Motor neuron (in vitro differentiated cells): ENCODE results near the gene UMOD. TPM values are rescaled to one million over a fixed set of nuclear protein-coding genes. Genes with fewer than 3 reads are reported as not detected.

Source experiments
- ATAC-seq, 8 experiments: fragments of 200-7000 bp; cut with Tn5 transposase; replicated peaks in 6 of 8; 2 replicates each; pipeline ENCODE4 v1.8.0; 2021; ENCODE audit warnings: mild to moderate bottlenecking in 8 of 8, moderate library complexity in 8 of 8
- H3K27ac ChIP-seq, 2 donors: fragments of 250-450 bp; sonication (Bioruptor Pico); 2 replicates each; pipeline ENCODE4 v1.9.0; 2021; ENCODE audit warnings: antibody characterized with exemption in 2 of 2, mild to moderate bottlenecking in 2 of 2, moderate library complexity in 1 of 2
- H3K4me1 ChIP-seq, 2 donors: fragments of 250-450 bp; sonication (Bioruptor Pico); replicated peaks in 1 of 2; 2 replicates each; pipeline ENCODE4 v1.6.1; 2021; ENCODE audit warnings: antibody characterized with exemption in 2 of 2, mild to moderate bottlenecking in 2 of 2, moderate library complexity in 1 of 2
- H3K4me3 ChIP-seq, 5 donors: fragments of 250-450 bp; sonication (Bioruptor Pico); 2 replicates each; pipeline ENCODE4 v1.9.0; 2021; ENCODE audit warnings: antibody characterized with exemption in 5 of 5, mild to moderate bottlenecking in 5 of 5, moderate library complexity in 4 of 5
- WGBS, 10 experiments: fragments of 450-650 bp; shearing (Covaris generic); methylation state at CpG; one replicate each; pipeline ENCODE4 v1.0.0; 2022; 5-methylcytosine and 5-hydroxymethylcytosine counted together
- in situ Hi-C, 9 experiments: fragments of 400-800 bp; cut with MboI; loops; one replicate each; pipeline ENCODE4 v1.15.0; 2021; ENCODE audit warnings: low sequenced_read_pairs in 9 of 9, low pct_unique_long_range_greater_than_20kb in 2 of 9; ENCODE audit not compliant: unreplicated experiment in 9 of 9
- total RNA-seq, 8 experiments: library from RNA; unstranded; fragments of 300-600 nt; gene quantifications; 2 replicates each; pipeline versions ENCODE4 v1.2.3 to v1.2.4, GENCODE V29; 2022

Gene UMOD
- total RNA-seq, 8 experiments from 2014 or later: not detected

DNA sequence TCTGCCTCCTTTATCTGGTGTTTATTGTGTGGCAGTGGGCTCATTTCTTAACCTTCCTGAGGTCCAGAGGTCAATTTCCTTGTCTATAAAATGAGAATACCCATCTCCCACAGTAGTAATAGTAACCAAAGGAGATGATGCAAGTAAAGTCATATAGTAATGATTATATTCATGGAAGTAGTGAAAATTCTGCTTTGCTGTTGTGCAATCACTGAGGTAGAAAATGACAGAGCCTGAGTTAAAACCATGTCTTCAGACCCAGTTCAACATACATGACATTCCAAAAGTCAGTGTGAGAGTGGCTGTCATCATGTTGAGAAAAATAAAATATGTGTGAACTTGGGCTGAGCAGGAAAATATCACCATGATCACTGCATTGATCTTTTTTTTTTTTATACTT, 864 bp upstream of the UMOD start:
- peaks cover 0 to 3% of the 10 kb centered on the region in 2 donors for H3K4me1 ChIP-seq
- in situ Hi-C loops: no loop called here
- no peak overlapping the region for H3K4me3 ChIP-seq
- H3K27ac ChIP-seq: no peak overlapping the region
- no peak for ATAC-seq

DNA sequence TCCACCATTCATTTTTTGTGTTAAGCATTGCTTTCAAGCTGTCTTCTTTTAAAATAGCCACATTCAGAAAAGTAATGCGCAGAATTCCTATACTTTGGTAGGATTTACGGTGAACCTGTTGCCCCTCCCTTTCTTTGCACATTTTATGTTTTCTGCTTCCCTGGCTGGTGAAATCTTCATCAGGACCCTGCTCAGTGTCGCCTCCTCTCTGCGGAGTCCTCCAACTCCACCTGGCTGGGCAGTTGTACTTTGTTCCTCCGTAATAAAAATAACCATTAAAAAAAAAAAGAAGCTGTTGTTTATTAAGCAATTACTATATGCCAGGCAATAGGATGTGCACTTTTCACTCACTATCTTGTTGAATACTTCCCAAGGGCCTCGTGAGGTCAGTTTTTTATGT, 2.9 kb downstream of the UMOD start:
- WGBS, 10 experiments: 0 to 100% (median 74%) methylated on average over 1 to 6 of the region's 6 CpGs; no CpG with 5 or more reads in 1 of the 10 experiments
- in situ Hi-C loops: no loop called here

DNA sequence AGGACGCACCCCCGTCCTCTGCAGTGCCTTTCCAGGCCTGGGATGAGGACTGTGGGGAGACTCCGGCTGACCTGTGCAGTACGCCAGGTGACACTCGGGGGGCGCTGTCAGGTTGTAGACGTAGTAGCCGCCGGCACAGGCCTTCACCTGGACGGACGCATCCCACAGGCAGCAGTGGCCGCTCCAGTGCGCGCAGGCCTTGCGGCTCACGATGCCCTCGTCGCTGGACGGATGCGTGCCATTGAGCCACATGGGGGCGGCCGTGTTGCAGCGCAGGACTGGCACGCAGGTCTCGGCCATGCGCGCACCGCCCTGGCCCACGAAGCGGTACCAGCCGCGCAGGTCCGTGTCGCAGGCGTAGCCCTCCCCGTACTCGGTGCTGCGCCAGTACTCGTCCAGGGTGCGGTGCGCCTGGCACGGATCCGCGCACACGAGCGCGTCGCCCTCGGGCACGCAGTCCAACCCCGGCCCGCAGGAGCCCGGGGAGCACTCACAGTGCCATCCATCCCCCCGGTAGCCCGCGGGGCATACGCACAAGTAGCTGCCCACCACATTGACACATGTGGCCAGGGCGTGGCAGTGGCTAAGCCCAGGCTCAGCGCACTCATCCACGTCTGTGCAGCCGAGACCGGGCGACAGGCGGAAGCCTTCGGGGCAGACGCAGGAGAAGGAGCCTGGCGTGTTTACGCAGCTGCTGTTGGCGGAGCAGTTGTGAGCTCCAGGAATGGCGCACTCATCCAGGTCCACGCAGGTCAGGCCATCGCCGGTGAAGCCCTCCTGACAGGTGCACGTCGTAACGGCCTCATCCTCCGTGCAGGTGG, 3.9 kb downstream of the UMOD start:
- in situ Hi-C loops: no loop called here
- no peak overlapping the region for H3K27ac ChIP-seq
- H3K4me3 ChIP-seq: no peak overlapping the region
- peaks cover 0 to 3% of the 10 kb centered on the region in 2 donors for H3K4me1 ChIP-seq
- WGBS, 10 experiments: 20 to 96% (median 55%) methylated on average over 1 to 19 of the region's 77 CpGs; no CpG with 5 or more reads in 3 of the 10 experiments
- no peak for ATAC-seq

More for the DNA sequence above, 2.9 kb downstream of the UMOD start:
- H3K4me3 ChIP-seq: no peak overlapping the region
- H3K4me1 ChIP-seq: peaks cover 0 to 3% of the 10 kb centered on the region in 2 donors
- no peak overlapping the region for H3K27ac ChIP-seq
- ATAC-seq: no peak

DNA sequence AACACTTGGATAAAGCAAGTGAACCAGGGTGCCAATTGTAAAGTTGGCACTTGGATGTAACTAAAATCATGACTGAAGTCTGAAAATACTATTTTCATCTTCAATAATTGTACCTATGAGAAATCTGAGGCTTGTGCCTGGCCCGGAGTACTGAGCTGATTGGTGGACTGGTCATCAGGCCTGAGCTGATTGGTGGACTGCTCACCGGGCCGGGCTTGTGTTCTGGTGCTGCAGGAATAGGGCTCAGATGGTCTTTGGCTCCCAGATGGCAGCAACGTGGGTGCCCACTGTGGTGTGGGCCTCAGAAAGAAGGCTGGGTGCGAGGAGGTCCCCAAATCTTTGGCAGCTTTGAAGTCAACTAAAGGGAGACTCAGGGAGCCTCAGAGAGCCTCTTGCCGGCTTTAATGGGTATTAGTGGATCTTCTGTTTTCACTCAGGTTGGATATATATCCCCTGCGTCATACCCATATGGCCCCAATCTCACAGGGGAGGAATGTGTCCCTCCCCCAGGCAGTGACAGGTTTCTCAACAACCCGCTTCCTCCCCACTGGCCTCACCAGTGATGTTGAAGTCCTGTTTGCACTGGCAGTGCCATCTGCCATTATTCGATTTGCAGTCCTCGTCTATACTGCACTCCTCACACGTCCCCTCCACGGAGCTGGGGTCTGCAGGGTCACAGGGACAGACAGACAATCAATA, 4.7 kb downstream of the UMOD start:
- in situ Hi-C loops: no loop called here
- no peak overlapping the region for H3K4me3 ChIP-seq
- H3K4me1 ChIP-seq: peaks cover 0 to 1% of the 10 kb centered on the region in 2 donors
- 28 to 100% (median 60%) methylated on average over 1 to 9 of the region's 12 CpGs; no CpG with 5 or more reads in 4 of the 10 experiments for WGBS, 10 experiments
- ATAC-seq: no peak
- H3K27ac ChIP-seq: no peak overlapping the region

DNA sequence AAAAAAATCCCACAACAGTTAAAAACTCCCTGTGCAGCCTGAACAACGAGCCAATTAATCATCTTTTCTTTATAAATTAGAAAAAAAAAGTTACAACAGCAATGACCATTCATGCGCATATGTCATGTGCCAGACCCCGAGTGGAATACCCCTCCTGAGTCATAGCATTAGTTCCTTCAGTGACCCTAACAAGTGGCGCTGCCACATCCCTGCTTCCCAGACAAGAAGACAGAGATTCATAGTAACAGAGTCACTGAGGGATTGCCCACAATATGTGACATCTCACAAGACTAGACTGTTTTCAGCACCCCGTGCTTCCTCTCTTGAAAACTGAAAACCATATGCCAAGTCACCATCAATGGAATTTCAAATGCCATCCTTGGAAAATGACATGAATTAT, 7.9 kb downstream of the UMOD start:
- no peak for ATAC-seq
- Histone ChIP-seq H3K27ac (no peak overlapping the region), H3K4me1 (no peaks in the 10 kb centered on the region), H3K4me3 (no peak overlapping the region)
- 17 to 100% (median 57%) methylated on average over 1 to 5 of the region's 5 CpGs; no CpG with 5 or more reads in 1 of the 10 experiments for WGBS, 10 experiments
- in situ Hi-C loops: no loop called here

DNA sequence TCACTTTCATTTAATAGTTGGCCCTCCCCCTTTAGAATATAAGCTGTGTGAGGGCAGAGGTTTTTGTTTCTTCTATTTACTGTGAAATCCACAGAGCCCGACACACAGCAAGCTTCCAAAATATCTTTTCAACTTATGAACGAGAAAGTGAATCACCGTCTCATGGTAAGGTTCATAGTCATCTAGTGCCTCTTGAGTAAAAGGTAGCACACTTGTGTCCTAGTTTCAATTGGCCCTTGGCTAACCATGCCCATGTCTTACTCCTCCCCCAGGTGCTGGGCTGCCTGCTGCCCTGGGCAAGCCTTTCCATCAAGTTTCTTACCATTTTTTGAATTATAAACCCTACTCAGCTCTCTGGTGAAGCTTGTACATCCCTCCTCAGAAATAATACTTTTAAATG, 12.8 kb downstream of the UMOD start:
- WGBS, 10 experiments: 0 to 93% (median 78%) methylated on average over 1 to 3 of the region's 3 CpGs
- no peak overlapping the region for H3K27ac ChIP-seq
- no peaks in the 10 kb centered on the region for H3K4me1 ChIP-seq
- H3K4me3 ChIP-seq: no peak overlapping the region
- in situ Hi-C loops: loop anchor here in 1 of 9 experiments (10.0 kb wide), 1 partner anchor 55 kb away; no protein-coding TSS in a partner anchor
- ATAC-seq: no peak

DNA sequence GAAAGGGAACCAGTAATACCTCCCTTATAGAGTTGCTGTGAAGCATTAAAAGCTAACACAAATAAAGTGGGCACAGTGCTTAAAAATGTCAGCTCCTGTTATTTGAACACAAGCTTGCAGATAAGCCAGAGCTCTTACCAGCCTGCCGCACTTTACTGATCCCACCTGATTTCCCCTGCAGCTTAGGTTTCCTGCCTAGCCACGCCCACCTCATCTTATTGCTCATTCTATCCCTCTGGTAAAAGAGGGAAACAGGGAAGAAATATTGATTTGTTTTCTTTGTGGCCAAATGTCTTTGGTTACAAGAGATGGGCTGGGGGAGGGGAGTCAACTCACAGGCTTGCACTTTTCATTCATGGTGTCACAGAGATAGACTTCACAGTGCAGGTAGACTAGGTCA, 15.6 kb downstream of the UMOD start:
- Histone ChIP-seq H3K27ac (no peak overlapping the region), H3K4me3 (no peak overlapping the region), H3K4me1 (no peaks in the 10 kb centered on the region)
- WGBS, 10 experiments: 0 to 92% (median 65%) methylated on average over 1 to 2 of the region's 2 CpGs; no CpG with 5 or more reads in 4 of the 10 experiments
- in situ Hi-C loops: loop anchor here in 1 of 9 experiments (10.0 kb wide), 1 partner anchor 58 kb away; no protein-coding TSS in a partner anchor
- no peak for ATAC-seq

DNA sequence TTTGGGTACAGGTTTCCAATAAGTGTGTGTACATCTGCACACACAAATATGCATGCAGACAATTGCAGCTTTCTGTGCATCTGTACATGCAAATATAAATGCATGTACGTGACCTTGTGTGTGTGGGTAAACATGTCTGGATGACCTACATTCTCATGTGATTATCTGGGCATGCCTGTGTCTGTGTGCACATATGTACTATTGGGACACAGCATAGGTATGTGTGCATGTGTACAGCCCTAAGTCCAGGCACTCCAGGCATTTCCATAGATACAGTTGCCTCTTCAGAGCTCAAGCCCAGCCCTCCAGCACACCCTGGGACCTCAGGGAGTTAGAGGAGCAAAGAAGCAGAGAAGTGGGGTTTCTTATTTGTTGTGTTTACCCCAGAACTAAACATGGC, 18.1 kb downstream of the UMOD start:
- in situ Hi-C loops: loop anchor here in 1 of 9 experiments (10.0 kb wide), 1 partner anchor 60 kb away; no protein-coding TSS in a partner anchor
- no peak for ATAC-seq
- no peak overlapping the region for H3K4me3 ChIP-seq
- no peak overlapping the region for H3K27ac ChIP-seq
- H3K4me1 ChIP-seq: no peaks in the 10 kb centered on the region
- 0 to 100% (median 90%) methylated on average over 1 of the region's 1 CpG; no CpG with 5 or more reads in 6 of the 10 experiments for WGBS, 10 experiments

DNA sequence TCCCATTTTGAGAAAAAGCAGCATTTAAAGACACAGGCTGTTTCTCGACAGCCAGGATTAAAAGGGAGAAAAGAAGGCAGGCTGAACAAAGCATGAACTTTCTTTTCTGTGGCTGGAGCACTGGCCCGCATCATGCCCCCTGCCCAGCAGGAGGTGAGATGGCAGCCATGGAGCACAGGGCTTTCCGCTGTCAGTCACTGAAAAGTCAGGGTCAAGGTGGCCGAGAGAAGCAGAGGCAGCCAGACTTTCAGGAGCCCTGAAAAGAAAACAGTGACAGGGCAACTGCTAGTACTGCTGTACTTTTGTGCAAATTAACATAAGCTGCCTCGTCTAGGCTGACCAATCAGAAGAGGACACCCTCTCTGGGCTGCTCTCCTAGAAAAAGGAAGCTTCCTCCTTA, 19.4 kb downstream of the UMOD start:
- in situ Hi-C loops: loop anchor here in 1 of 9 experiments (10.0 kb wide), 1 partner anchor 62 kb away; no protein-coding TSS in a partner anchor
- Histone ChIP-seq H3K4me1 (no peaks in the 10 kb centered on the region), H3K27ac (no peak overlapping the region), H3K4me3 (no peak overlapping the region)
- 10 to 80% (median 55%) methylated on average over 1 to 3 of the region's 5 CpGs; no CpG with 5 or more reads in 2 of the 10 experiments for WGBS, 10 experiments
- no peak for ATAC-seq

DNA sequence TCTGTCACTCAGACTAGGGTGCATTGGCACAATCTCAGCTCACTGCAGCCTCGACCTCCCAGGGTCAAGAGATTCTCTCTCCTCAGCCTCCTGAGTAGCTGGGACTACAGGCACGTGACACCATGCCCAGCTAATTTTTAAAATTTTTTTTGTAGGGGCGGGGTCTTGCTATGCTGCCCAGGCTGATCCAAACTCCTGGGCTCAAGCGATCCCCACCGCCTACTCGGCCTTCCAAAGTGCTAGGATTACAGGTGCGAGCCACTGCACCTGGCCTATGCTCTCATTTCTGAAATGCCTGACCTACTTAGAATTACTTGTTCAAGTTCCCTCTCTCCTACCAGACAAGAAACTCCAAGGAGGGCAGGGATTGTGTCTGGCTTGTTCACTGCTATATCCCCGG, 20.1 kb downstream of the UMOD start:
- Histone ChIP-seq H3K4me1 (no peaks in the 10 kb centered on the region), H3K27ac (no peak overlapping the region), H3K4me3 (no peak overlapping the region)
- WGBS, 10 experiments: 0 to 96% (median 40%) methylated on average over 1 to 7 of the region's 8 CpGs; no CpG with 5 or more reads in 3 of the 10 experiments
- in situ Hi-C loops: loop anchor here in 1 of 9 experiments (10.0 kb wide), 1 partner anchor 62 kb away; no protein-coding TSS in a partner anchor
- no peak for ATAC-seq

DNA sequence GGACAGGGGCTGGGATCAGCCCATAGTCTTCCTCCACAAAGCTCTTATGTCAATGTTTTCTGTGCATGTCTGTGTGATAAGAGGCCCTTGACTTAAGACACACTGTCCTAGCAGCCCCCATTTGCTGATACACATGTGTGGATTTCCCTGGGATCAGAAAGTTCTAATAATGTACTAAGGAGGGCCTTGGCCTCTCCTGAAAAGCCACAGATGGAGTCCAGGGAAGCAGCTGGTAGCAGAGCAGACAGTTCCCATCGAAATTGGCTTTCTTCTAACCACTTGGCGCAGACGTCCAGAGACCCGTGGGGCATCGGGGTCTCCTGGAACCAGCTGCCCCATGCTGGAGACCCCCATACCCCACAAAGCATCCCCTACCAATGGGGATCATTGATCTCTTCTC, 20.9 kb downstream of the UMOD start:
- in situ Hi-C loops: loop anchor here in 1 of 9 experiments (10.0 kb wide), 1 partner anchor 63 kb away; no protein-coding TSS in a partner anchor
- ATAC-seq: no peak
- WGBS, 10 experiments: 47% methylated on average over 5 of the region's 5 CpGs; no CpG with 5 or more reads in 9 of the 10 experiments
- H3K4me1 ChIP-seq: no peaks in the 10 kb centered on the region
- H3K27ac ChIP-seq: no peak overlapping the region
- H3K4me3 ChIP-seq: no peak overlapping the region

DNA sequence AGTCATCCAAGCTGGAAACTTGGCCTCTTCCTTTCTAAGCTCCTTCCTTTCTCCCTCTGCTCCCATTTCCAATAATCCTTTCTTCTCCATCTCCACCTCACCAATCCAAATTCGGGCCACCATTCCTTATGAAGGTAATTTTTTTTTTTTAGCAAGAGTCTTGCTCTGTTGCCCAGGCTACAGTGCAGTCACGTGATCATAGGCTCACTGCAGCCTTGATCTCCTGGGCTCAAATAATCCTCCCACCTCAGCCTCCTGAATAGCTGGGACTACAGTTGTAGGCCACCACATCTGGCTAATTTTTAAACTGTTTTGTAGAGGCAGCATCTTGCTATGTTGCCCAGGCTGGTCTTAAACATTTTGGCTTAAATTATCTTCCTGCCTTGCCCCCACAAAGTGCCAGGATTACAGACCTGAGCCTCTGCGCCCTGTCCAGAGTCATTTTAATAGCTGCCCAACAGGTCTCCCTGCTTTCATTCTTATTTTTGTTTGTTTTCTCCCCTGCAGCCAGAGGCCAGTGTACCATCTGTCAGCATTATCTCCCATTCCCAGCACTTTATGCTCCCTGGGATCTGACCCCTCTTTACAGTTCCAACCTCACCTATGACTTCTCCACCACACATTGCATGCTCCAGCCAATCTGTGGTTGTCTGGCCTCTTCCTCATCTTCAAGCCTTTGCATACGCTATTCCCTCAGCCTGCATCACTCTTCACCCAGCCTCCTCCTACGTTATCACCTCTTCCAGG, 22.9 kb downstream of the UMOD start:
- in situ Hi-C loops: loop anchor here in 1 of 9 experiments (10.0 kb wide), 1 partner anchor 65 kb away; no protein-coding TSS in a partner anchor
- Histone ChIP-seq H3K4me3 (no peak overlapping the region), H3K4me1 (no peaks in the 10 kb centered on the region), H3K27ac (no peak overlapping the region)
- whole genome bisulfite sequencing, 10 experiments: 6 to 77% (median 46%) methylated on average over 1 to 5 of the region's 5 CpGs
- no peak for ATAC-seq
